GM18508 (cell line): Measurements from ENCODE around the gene HTR3C.
"Not testable (repeated sequence)": the region's sequence is repeated elsewhere in the genome, so short reads cannot be mapped to it uniquely, and the experiment has no call there.

Experiments
- ATAC-seq: cut with Tn5 transposase; IDR thresholded peaks from one replicate; pipeline ENCODE4 v1.9.1; 2021; ENCODE audit warnings: moderate number of reproducible peaks; ENCODE audit not compliant: insufficient read depth, unreplicated experiment

Gene HTR3C

DNA sequence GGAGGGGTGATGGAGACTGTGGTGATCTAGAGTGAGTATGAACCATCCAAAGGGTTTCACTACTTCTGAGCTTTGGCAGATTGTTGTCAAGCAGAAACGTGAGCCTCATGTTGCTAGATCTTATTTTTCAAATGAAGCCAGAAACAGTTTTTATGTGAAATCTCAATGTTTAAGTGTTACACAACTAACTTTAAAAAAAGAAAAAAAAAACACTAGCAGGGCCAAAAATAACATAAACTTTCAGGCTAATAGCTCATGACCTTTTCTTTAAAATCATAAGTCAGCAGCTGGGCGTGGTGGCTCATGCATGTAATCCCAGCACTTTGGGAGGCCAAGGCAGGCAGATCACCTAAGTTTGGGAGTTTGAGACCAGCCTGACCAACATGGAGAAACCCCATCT lies 23.4 kb upstream of the HTR3C start:
- no peak for ATAC-seq

DNA sequence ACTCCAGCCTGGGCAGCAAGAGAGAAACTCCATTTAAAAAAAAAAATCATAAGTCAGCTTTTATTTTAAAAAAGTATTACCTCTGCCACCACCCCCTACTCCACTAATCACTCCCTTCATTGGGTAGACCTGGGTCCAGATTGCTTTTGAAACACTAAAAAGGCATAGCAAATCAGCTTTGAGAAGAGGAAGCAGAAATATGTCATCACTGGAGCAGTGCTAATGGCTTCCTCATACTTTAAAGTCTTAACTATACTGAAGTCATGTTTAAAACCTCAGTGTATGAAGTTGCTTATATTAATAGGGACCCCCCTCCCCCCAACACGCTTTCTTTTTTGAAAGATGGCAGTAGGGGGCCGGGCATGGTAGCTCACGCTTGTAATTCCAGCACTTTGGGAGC lies 22.3 kb upstream of the HTR3C start:
- ATAC-seq: no peak

GRCh38 chr3:184031187-184031792 lies 21.6 kb upstream of the HTR3C start, which contains the start of gene HTR3D:
Gene HTR3D (plus strand): TSS chr3:184031742. CDS start chr3:184031742, 0 bp downstream.
- no peak for ATAC-seq

GRCh38 chr3:184037816-184038215 lies 15.0 kb upstream of the HTR3C start:
- ATAC-seq: no peak

GRCh38 chr3:184038307-184038706 lies 14.5 kb upstream of the HTR3C start:
- not testable (repeated sequence) for ATAC-seq

GRCh38 chr3:184039414-184039813 lies 13.4 kb upstream of the HTR3C start:
- no peak for ATAC-seq

GRCh38 chr3:184040010-184040409 lies 12.8 kb upstream of the HTR3C start:
- no peak for ATAC-seq

GRCh38 chr3:184042617-184043016 lies 10.2 kb upstream of the HTR3C start:
- no peak for ATAC-seq

- no peak for ATAC-seq
These were observed 6.9 kb upstream of the HTR3C start for GRCh38 chr3:184045995-184046394.

GRCh38 chr3:184050217-184050847 lies 2.5 kb upstream of the HTR3C start:
- no peak for ATAC-seq

DNA sequence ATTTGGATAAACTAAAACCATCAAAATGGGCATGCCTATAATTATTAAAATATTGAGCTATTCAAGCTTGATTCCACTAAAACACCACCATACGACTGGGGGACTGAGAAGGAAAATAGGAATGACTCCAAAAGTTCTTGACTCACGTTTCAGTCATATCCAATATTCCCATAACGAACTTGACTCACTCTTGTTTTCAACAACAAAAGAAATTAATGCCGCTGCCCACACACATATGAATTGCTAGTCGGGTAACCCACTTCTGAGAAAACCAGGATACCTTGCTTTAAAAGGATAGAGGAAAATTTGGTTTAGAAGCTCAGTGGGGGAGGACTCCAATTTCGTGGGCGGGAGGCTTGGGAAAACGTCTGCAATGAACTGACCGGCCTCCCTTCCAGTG lies 5.2 kb downstream of the HTR3C start:
- ATAC-seq: no peak

DNA sequence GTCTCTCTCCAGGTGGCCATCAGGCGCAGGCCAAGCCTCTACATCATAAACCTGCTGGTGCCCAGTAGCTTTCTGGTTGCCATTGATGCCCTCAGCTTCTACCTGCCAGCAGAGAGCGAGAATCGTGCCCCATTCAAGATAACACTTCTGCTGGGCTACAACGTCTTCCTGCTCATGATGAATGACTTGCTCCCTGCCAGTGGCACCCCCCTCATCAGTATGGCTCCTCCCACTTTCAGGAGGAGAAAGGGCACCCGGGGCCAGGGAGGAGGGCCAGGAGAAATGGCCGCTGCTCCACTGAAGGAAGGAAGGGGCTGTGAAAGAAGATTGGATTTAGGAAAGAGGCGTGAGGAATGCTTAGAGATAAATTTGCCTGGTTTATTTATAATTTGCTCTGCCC lies 6.6 kb downstream of the HTR3C start:
- no peak for ATAC-seq

DNA sequence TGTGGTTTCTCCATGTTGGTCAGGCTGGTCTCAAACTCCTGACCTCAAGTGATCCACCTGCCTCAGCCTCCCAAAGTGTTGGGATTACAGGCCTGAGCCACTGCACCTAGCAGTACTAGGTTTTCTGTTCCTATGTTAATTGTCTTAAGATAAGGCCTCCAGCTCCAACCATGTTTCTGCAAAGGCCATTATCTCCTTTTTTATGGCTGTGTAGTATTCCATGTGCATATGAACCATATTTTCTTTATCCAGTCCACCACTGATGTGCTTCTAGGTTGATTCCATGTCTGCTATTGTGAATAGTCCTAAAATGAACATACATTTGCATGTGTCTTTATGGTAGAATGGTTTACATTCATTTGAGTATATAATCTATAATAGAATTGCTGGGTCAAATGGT lies 9.8 kb downstream of the HTR3C start:
- ATAC-seq: no peak

DNA sequence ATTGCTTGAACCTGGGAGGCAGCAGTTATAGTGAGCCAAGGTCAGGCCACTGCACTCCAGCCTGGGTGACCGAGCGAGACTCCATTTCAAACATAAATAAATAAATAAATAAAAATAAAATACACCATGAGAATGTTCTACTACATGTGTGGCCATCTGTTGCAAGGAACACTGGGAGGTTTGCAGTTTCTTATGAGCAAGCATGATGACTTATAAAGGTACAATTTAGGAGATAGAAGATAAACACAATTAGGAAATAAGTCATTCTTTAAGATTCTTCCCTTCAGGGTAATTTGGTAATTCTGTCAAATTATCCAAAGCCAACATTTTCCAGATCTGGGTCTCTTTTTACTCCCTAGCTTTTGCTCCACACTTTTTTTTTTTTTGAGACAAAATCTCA lies 13.4 kb downstream of the HTR3C start:
- no peak for ATAC-seq

- ATAC-seq: no peak
These were observed 14.8 kb downstream of the HTR3C start for GRCh38 chr3:184067573-184068055.

DNA sequence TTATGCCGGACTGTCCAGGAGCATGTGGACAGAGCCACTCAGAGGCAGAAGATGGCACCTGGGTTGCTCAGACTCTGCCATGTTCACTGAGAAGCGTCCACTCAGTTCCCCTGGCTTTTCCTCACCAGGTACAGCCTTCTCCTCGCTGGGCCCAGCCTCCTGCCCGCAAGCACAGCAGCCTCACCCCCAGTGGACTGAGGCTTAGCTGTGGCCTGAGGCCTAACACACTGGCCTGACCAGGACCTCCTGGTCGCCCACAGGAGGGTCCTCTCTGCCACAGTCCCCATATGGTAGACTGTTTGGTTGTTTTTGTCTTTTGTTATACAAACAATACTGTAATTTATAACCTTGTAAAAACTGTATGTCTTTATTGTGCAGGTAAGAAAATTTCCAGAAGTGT lies 15.5 kb downstream of the HTR3C start:
- no peak for ATAC-seq

- not testable (repeated sequence) for ATAC-seq
These were observed 18.3 kb downstream of the HTR3C start for GRCh38 chr3:184071142-184071541.

DNA sequence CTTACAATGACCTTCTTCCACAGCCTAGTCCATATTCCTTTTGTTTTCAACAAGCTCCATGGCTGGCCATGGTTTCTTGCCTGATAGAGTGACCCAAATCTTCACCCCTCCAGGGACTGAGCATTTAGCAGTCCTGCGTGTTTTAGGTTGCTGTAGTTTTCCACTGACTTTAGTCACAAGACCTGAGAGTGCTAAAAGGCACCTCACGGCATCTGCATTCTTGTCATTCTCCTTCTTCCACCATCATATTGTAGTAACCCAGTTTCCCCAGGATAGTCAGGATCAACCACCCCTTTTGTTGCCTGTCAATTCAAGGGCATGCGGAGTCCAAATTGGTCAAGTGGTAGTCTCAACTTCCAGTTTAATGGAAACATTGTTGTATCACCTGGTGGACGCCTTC lies 20.8 kb downstream of the HTR3C start:
- no peak for ATAC-seq

GRCh38 chr3:184075901-184076300 lies 23.1 kb downstream of the HTR3C start:
- no peak for ATAC-seq

DNA sequence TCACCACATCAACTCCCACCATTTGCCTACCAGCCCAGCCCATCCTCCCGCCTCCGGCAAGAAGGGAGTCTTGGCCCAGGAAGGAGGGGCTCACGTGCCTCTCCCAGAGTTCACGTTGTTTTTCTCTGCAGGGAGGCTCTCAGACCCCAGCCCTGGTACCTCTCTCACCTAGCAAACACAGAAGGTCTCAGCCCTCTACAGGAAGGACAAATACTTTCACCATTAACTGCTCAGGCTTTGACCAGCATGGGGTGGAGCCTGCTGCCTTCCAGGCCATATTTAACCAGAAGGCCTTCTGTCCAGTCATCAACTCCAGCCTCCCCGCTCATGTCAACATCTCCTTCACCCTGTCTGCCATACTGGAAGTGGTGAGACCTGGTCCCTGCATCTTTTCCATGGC lies 25.0 kb downstream of the HTR3C start:
- no peak for ATAC-seq

- no peak for ATAC-seq
These were observed 26.0 kb downstream of the HTR3C start for GRCh38 chr3:184078851-184079250.
